Measurements from ENCODE around the gene TRIM41.

Gene TRIM41

DNA sequence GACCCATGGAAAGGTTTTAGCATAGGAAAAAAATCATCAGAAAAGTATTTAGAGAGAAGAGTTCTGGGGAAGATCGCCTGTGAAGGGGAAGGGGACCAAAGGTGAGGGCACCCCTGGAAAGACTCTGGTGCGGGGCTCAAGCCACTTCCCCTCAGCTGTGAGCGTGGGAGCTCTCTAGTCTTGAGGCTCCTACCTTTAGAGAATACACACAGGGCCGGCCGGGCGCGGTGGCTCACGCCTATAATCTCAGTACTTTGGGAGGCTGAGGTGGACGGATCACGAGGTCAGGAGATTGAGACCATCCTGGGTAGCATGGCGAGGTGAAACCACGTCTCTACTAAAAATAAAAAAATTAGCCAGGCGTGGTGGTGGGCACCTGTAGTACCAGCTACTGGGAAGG is 6.9 kb downstream of the TRIM41 start:
- H3K9ac ChIP-seq (ENCODE audit: low read length) = no peak overlapping the region
- no peak overlapping the region for H3K4me3 ChIP-seq (ENCODE audit: low read length)
- H3K9me3 ChIP-seq (ENCODE audit: control insufficient read depth, low read length) = no peaks in the 10 kb centered on the region
- peaks cover 8% of the 10 kb centered on the region for H3K4me1 ChIP-seq (ENCODE audit: control insufficient read depth, insufficient read depth, low read length)
- peaks cover 60% of the 10 kb centered on the region for H3K36me3 ChIP-seq (ENCODE audit: control insufficient read depth, insufficient read depth, low read length, severe bottlenecking)
- no peak for DNase-seq (ENCODE audit: low read depth)
- no peaks in the 10 kb centered on the region for H3K27me3 ChIP-seq (replicated peaks; ENCODE audit: control insufficient read depth, insufficient read depth, low read length)

DNA sequence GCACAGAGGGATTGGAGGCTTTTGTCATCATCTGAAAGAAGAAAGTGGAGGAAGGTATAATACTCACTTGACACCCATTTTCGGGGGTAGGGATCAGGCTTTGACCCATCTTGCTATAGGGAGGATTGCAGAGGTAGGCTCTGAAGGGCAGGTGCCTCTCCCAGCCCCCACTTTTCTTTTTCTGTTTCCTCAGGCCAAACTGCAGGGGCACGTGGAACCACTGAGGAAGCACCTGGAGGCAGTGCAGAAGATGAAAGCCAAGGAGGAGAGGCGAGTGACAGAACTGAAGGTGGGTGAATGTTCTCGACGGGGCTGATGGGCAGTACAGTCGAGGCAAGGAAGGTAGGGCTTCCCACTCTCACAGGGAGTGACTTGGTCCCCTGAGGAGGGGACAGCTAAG is 7.5 kb downstream of the TRIM41 start:
- no peaks in the 10 kb centered on the region for H3K9me3 ChIP-seq (ENCODE audit: control insufficient read depth, low read length)
- H3K4me1 ChIP-seq (ENCODE audit: control insufficient read depth, insufficient read depth, low read length) = peaks cover 14% of the 10 kb centered on the region
- peaks cover 65% of the 10 kb centered on the region for H3K36me3 ChIP-seq (ENCODE audit: control insufficient read depth, insufficient read depth, low read length, severe bottlenecking)
- no peak overlapping the region for H3K9ac ChIP-seq (ENCODE audit: low read length)
- DNase-seq (ENCODE audit: low read depth) = no peak
- H3K4me3 ChIP-seq (ENCODE audit: low read length) = no peak overlapping the region
- H3K27me3 ChIP-seq (replicated peaks; ENCODE audit: control insufficient read depth, insufficient read depth, low read length) = no peaks in the 10 kb centered on the region

DNA sequence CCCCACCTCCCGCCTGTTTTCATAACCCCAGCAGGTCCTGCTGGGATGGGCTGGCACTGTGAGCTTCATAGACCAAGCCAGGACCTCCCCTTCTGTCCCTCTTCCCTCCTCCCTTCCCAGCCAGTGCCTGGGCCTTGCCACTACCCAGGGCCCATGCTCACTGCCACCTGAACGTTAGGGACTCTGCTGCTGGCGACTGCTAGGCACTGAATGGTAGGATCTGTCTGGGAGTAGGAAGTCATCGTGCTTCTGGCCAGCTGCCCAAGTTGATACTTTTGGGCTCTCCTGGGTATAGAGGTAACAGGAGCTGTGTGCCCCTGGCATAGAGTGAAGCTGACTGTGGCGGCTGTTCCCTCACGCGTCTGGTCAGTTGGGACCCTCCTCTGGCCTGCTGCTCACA is 8.4 kb downstream of the TRIM41 start:
- Histone ChIP-seq H3K4me3 (ENCODE audit: low read length) (no peak overlapping the region), H3K9me3 (ENCODE audit: control insufficient read depth, low read length) (no peaks in the 10 kb centered on the region), H3K36me3 (ENCODE audit: control insufficient read depth, insufficient read depth, low read length, severe bottlenecking) (peaks cover 73% of the 10 kb centered on the region), H3K4me1 (ENCODE audit: control insufficient read depth, insufficient read depth, low read length) (peaks cover 23% of the 10 kb centered on the region), H3K9ac (ENCODE audit: low read length) (no peak overlapping the region), H3K27me3 (replicated peaks; ENCODE audit: control insufficient read depth, insufficient read depth, low read length) (no peaks in the 10 kb centered on the region)
- no peak for DNase-seq (ENCODE audit: low read depth)

DNA sequence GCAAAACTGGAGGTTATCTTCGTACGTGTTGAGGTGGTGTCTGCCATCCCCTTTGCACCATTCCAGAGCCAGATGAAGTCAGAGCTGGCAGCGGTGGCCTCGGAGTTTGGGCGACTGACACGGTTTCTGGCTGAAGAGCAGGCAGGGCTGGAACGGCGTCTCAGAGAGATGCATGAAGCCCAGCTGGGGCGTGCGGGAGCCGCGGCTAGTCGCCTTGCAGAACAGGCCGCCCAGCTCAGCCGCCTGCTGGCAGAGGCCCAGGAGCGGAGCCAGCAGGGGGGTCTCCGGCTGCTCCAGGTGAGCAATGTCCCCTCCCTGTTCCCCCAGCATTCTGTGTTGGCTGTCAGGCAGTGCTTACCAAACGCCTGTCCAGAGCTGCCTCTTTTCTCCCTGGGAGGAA is 9.5 kb downstream of the TRIM41 start:
- H3K36me3 ChIP-seq (ENCODE audit: control insufficient read depth, insufficient read depth, low read length, severe bottlenecking) = peaks cover 78% of the 10 kb centered on the region

DNA sequence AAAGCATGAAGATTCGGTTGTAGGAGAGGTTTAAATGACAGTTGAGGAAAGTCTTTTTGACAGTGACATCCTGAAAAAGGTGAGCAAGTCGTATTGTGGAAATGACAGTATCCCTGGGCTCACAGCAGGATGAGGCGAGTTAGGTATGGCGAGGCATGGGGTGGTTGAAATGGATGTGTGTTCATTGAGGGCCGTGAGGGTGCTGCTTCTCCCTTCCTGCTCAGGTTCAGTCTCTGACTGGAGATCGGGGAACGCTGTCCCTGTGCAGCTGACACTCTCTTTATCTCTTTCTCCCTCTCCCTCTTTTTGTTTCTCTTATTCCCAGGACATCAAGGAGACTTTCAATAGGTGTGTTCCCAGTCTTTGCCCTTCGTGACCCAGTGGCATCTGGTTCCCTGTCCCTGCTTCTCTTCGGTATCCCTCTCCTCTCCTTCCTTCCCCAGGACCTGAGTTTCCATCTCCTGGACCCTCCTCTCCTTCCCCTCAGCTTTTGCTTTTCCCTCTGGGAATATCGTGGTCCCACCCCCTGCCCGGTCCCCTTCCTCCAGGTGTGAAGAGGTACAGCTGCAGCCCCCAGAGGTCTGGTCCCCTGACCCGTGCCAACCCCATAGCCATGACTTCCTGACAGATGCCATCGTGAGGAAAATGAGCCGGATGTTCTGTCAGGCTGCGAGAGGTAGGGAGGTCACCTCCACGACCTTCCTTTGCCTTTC is 10.2 kb downstream of the TRIM41 start:
- Histone ChIP-seq H3K27me3 (replicated peaks; ENCODE audit: control insufficient read depth, insufficient read depth, low read length) (no peaks in the 10 kb centered on the region), H3K9me3 (ENCODE audit: control insufficient read depth, low read length) (no peaks in the 10 kb centered on the region), H3K4me3 (ENCODE audit: low read length) (no peak overlapping the region), H3K36me3 (ENCODE audit: control insufficient read depth, insufficient read depth, low read length, severe bottlenecking) (peaks cover 82% of the 10 kb centered on the region), H3K9ac (ENCODE audit: low read length) (no peak overlapping the region), H3K4me1 (ENCODE audit: control insufficient read depth, insufficient read depth, low read length) (peaks cover 31% of the 10 kb centered on the region)
- DNase-seq (ENCODE audit: low read depth) = no peak

More for the DNA sequence above, 9.5 kb downstream of the TRIM41 start:
- Histone ChIP-seq H3K4me3 (ENCODE audit: low read length) (no peak overlapping the region), H3K4me1 (ENCODE audit: control insufficient read depth, insufficient read depth, low read length) (peaks cover 29% of the 10 kb centered on the region), H3K9me3 (ENCODE audit: control insufficient read depth, low read length) (no peaks in the 10 kb centered on the region), H3K9ac (ENCODE audit: low read length) (no peak overlapping the region), H3K27me3 (replicated peaks; ENCODE audit: control insufficient read depth, insufficient read depth, low read length) (no peaks in the 10 kb centered on the region)
- DNase-seq (ENCODE audit: low read depth) = no peak

DNA sequence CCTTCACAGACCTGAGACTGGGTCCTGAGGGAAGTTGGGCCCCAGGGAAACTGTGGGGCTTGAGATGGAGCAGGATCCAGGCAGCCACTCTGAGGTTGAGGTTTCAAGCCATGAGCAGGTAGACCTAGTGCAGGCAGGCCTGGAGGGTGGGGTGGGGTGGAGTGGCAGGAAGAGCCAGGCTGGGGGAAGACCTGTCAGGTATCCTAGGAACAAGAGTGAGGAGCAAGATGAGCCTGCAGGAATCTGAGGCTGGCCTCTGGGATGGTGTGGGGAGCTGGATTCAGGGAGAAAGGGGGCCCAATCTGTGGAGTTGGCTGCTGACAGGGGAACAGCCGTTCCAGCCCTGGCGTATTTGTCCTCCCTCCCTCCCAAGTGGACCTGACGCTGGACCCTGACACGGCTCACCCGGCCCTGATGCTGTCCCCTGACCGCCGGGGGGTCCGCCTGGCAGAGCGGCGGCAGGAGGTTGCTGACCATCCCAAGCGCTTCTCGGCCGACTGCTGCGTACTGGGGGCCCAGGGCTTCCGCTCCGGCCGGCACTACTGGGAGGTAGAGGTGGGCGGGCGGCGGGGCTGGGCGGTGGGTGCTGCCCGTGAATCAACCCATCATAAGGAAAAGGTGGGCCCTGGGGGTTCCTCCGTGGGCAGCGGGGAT is 10.8 kb downstream of the TRIM41 start:
- peaks cover 88% of the 10 kb centered on the region for H3K36me3 ChIP-seq (ENCODE audit: control insufficient read depth, insufficient read depth, low read length, severe bottlenecking)
- no peak overlapping the region for H3K4me3 ChIP-seq (ENCODE audit: low read length)
- H3K27me3 ChIP-seq (replicated peaks; ENCODE audit: control insufficient read depth, insufficient read depth, low read length) = no peaks in the 10 kb centered on the region
- DNase-seq (ENCODE audit: low read depth) = no peak
- no peak overlapping the region for H3K9ac ChIP-seq (ENCODE audit: low read length)
- no peaks in the 10 kb centered on the region for H3K9me3 ChIP-seq (ENCODE audit: control insufficient read depth, low read length)
- H3K4me1 ChIP-seq (ENCODE audit: control insufficient read depth, insufficient read depth, low read length) = peaks cover 32% of the 10 kb centered on the region

DNA sequence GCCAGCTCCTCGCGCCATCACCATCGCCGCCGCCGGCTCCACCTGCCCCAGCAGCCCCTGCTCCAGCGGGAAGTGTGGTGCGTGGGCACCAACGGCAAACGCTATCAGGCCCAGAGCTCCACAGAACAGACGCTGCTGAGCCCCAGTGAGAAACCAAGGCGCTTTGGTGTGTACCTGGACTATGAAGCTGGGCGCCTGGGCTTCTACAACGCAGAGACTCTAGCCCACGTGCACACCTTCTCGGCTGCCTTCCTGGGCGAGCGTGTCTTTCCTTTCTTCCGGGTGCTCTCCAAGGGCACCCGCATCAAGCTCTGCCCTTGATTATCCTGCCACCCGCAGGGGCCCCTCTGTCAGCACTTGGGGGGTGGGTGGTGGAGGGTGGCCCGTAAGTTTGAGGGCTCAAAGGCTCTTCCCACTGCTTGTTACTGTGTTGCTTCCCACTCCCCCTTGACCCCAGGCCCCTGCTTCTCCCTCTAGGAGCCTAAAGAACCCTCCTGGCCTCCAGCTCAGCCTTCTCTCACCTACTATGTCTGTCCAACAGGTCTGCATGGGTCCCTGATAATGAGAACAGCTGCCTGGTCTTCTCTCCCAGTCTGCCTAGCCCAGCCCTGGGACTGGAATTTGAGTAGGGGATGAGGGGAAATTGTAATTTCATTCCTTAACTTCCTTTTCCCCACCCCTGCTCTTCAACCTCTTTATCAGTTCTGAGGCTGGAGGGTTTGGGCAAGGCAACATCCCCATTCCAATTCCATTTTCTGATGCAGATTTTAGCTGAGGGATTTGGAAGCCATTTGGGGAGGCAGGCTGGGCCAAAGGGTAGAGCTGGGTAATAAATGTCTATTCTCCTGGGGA is 11.6 kb downstream of the TRIM41 start:
- no peak for DNase-seq (ENCODE audit: low read depth)
- Histone ChIP-seq H3K4me3 (ENCODE audit: low read length) (no peak overlapping the region), H3K36me3 (ENCODE audit: control insufficient read depth, insufficient read depth, low read length, severe bottlenecking) (peaks cover 88% of the 10 kb centered on the region), H3K9ac (ENCODE audit: low read length) (peak overlapping the region; percentile 12), H3K4me1 (ENCODE audit: control insufficient read depth, insufficient read depth, low read length) (peaks cover 37% of the 10 kb centered on the region), H3K27me3 (replicated peaks; ENCODE audit: control insufficient read depth, insufficient read depth, low read length) (no peaks in the 10 kb centered on the region), H3K9me3 (ENCODE audit: control insufficient read depth, low read length) (no peaks in the 10 kb centered on the region)

DNA sequence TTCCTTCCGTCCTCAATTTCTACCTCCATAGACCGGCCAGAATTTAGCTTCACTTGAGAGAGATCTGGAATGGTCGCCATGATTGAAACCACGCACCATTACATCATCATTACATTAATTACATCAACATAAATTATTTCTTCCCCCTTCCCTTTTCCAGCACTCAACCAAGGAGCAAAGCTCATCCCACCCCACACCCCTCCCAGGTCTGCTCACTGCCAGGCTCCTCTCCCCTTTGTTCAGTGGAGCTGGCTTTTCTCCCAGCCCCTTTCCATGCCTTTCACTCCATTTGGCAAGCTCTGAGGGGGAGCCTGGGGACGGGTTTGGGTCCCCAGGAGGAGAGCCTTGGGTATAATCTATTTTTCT is 12.2 kb downstream of the TRIM41 start:
- H3K27me3 ChIP-seq (replicated peaks; ENCODE audit: control insufficient read depth, insufficient read depth, low read length) = no peaks in the 10 kb centered on the region
- H3K4me1 ChIP-seq (ENCODE audit: control insufficient read depth, insufficient read depth, low read length) = peaks cover 37% of the 10 kb centered on the region
- H3K9me3 ChIP-seq (ENCODE audit: control insufficient read depth, low read length) = no peaks in the 10 kb centered on the region
- peaks cover 94% of the 10 kb centered on the region for H3K36me3 ChIP-seq (ENCODE audit: control insufficient read depth, insufficient read depth, low read length, severe bottlenecking)
- H3K4me3 ChIP-seq (ENCODE audit: low read length) = no peak overlapping the region
- H3K9ac ChIP-seq (ENCODE audit: low read length) = peak overlapping the region; percentile 12
- DNase-seq (ENCODE audit: low read depth) = no peak

DNA sequence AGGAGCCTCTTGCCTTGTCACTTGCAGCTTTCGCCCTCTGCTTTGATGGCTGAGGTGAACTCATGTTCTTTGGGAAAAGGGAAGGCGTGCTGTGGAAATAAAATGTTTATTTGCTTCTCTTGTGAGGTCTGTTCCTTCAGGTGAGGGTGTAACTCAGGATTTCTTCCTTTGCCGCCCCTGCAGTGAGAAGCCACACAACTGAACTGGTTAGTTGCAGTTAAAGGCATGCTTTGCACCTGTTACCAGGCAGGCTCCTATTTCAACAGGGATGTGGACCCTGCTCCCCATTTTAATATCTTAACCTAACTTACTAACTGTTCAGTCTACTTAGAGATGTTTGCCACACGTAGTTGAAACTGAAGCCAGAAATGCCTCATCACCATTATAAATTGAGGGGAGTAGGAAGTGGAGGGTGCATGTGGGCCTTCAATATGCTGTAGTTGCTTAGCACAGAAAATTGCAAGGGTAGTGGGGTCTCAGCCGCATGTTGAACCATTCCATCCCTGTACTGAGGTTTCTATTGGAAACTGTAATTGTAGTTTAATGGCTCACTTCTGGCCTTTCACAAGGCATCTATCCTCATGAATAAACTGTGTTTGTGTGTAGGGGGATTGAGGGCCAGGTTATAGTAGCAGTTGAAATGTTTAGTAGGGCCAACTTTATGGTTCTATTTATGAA is 12.7 kb downstream of the TRIM41 start:
- Histone ChIP-seq H3K9me3 (ENCODE audit: control insufficient read depth, low read length) (no peaks in the 10 kb centered on the region), H3K4me1 (ENCODE audit: control insufficient read depth, insufficient read depth, low read length) (peaks cover 37% of the 10 kb centered on the region), H3K27me3 (replicated peaks; ENCODE audit: control insufficient read depth, insufficient read depth, low read length) (no peaks in the 10 kb centered on the region), H3K9ac (ENCODE audit: low read length) (no peak overlapping the region), H3K4me3 (ENCODE audit: low read length) (no peak overlapping the region), H3K36me3 (ENCODE audit: control insufficient read depth, insufficient read depth, low read length, severe bottlenecking) (peaks cover 95% of the 10 kb centered on the region)
- no peak for DNase-seq (ENCODE audit: low read depth)

DNA sequence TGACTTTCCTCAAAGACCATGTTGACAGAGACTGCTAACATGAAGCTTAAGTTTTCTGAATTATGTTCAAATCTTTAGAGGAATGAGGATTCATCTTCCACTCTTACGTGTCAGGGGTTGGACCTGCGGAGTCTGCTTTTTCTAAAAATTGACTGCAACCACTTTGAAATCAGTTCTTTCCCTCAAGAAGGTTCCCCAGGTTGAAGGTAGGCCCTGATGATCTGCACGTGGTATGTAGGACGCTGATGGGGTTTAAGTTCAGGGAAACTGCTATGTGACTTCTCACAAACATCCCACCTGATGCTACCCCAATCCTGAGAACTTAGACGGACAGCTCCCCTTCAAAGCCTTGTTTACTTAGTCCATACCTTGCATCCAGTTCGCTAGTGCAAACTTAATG is 13.4 kb downstream of the TRIM41 start:
- no peak overlapping the region for H3K4me3 ChIP-seq (ENCODE audit: low read length)
- no peak for DNase-seq (ENCODE audit: low read depth)
- H3K4me1 ChIP-seq (ENCODE audit: control insufficient read depth, insufficient read depth, low read length) = peaks cover 43% of the 10 kb centered on the region
- H3K9ac ChIP-seq (ENCODE audit: low read length) = no peak overlapping the region
- peaks cover 95% of the 10 kb centered on the region for H3K36me3 ChIP-seq (ENCODE audit: control insufficient read depth, insufficient read depth, low read length, severe bottlenecking)
- no peaks in the 10 kb centered on the region for H3K9me3 ChIP-seq (ENCODE audit: control insufficient read depth, low read length)
- no peaks in the 10 kb centered on the region for H3K27me3 ChIP-seq (replicated peaks; ENCODE audit: control insufficient read depth, insufficient read depth, low read length)

Measured in adipocyte (in vitro differentiated cells).